Measurements from ENCODE around the gene DCTPP1. TPM values are rescaled to one million over a fixed set of nuclear protein-coding genes. Genes with fewer than 3 reads are reported as not detected.

The DCTPP1 gene
- total RNA-seq, 4 donors from 2014 or later, result 20.7 to 33.3 (median 27.6) TPM

- H3K4me1 ChIP-seq, result peaks cover 0 to 20% (median 7%) of the 10 kb centered on the region in 4 donors
- no peak overlapping the region for H3K27ac ChIP-seq
- H3K27me3 ChIP-seq, result no peaks in the 10 kb centered on the region
- no peak overlapping the region for H3K4me3 ChIP-seq
- TF ChIP-seq, protein P1, sequence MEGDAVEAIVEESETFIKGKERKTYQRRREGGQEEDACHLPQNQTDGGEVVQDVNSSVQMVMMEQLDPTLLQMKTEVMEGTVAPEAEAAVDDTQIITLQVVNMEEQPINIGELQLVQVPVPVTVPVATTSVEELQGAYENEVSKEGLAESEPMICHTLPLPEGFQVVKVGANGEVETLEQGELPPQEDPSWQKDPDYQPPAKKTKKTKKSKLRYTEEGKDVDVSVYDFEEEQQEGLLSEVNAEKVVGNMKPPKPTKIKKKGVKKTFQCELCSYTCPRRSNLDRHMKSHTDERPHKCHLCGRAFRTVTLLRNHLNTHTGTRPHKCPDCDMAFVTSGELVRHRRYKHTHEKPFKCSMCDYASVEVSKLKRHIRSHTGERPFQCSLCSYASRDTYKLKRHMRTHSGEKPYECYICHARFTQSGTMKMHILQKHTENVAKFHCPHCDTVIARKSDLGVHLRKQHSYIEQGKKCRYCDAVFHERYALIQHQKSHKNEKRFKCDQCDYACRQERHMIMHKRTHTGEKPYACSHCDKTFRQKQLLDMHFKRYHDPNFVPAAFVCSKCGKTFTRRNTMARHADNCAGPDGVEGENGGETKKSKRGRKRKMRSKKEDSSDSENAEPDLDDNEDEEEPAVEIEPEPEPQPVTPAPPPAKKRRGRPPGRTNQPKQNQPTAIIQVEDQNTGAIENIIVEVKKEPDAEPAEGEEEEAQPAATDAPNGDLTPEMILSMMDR (IDR thresholded peaks at IDR 0.05), result no peak
- no peak for TF ChIP-seq POLR2A (IDR thresholded peaks at IDR 0.05)
- no peaks in the 10 kb centered on the region for H3K9me3 ChIP-seq
- peak in 1 of 3 donors; percentile 34 for DNase-seq
- H3K36me3 ChIP-seq, result no peaks in the 10 kb centered on the region
Measured at GRCh38 chr16:30375864-30376263, 54.0 kb downstream of the DCTPP1 start.

GRCh38 chr16:30374538-30374937, 55.3 kb downstream of the DCTPP1 start, which contains the start of gene MYL11:
MYL11 (plus strand) TSS chr16:30374802; CDS start chr16:30374858, 56 bp downstream.
- DNase-seq, result no peak
- Histone ChIP-seq H3K4me3 (no peak within 1 kb of the TSS), H3K36me3 (no peaks in the 10 kb centered on the region), H3K9me3 (no peaks in the 10 kb centered on the region), H3K27me3 (no peaks in the 10 kb centered on the region), H3K4me1 (peaks cover 0 to 17% (median 9%) of the 10 kb centered on the region in 4 donors), H3K27ac (no peak within 1 kb of the TSS)
- no peak for TF ChIP-seq POLR2A (IDR thresholded peaks at IDR 0.05)
- TF ChIP-seq, protein P1 (IDR thresholded peaks at IDR 0.05), result no peak

Small RNAs within 50 kb of the gene (small RNA-seq; reads per million reads assigned to genes)
- 0 reads per million in 2 donors for gene RF00019
- 0 to 1.7 reads per million in 2 donors for gene RF00406

Other genes starting within 250 kb of the DCTPP1 start
- 100 to 1,000 TPM in 1 of 4 donors, 10 to 100 TPM in 3; 21.2 to 205 (median 32.1) TPM for gene CORO1A, start 246.4 kb downstream of the DCTPP1 start, total RNA-seq
- 100 to 1,000 TPM; 227 to 487 (median 370) TPM for gene BOLA2B, start 236.4 kb downstream of the DCTPP1 start, total RNA-seq
- gene SLX1A, start 236.2 kb downstream of the DCTPP1 start, total RNA-seq, result 100 to 1,000 TPM in 3 of 4 donors, 10 to 100 TPM in 1; 56.1 to 283 (median 260) TPM
- 100 to 1,000 TPM in 3 of 4 donors, 10 to 100 TPM in 1; 97.4 to 195 (median 133) TPM for gene SULT1A3, start 230.8 kb downstream of the DCTPP1 start, total RNA-seq
- 1 to 10 TPM in 3 of 4 donors, not detected in 1; 5.9 to 9.9 (median 8.3) TPM for gene NPIPB13, start 181.6 kb downstream of the DCTPP1 start, total RNA-seq
- 10 to 100 TPM; 32.2 to 39.9 (median 35.3) TPM for gene CD2BP2, start 74.7 kb downstream of the DCTPP1 start, total RNA-seq
- 10 to 100 TPM; 37.1 to 58.2 (median 48.9) TPM for gene TBC1D10B, start 59.5 kb downstream of the DCTPP1 start, total RNA-seq
- not detected for gene MYL11, start 55.2 kb downstream of the DCTPP1 start, total RNA-seq
- gene SEPTIN1, start 47.5 kb downstream of the DCTPP1 start, total RNA-seq, result 10 to 100 TPM in 2 of 4 donors, 1 to 10 TPM in 2; 7.2 to 65.2 (median 9.8) TPM
- gene ZNF48, start 34.6 kb downstream of the DCTPP1 start, total RNA-seq, result 1 to 10 TPM; 4.2 to 9.7 (median 7.1) TPM
- gene ZNF771, start 22.4 kb downstream of the DCTPP1 start, total RNA-seq, result 10 to 100 TPM in 2 of 4 donors, 1 to 10 TPM in 2; 5.4 to 15.7 (median 8.5) TPM
- gene SEPHS2, start 15.8 kb upstream of the DCTPP1 start, total RNA-seq, result 100 to 1,000 TPM in 2 of 4 donors, 10 to 100 TPM in 2; 47.9 to 130 (median 106) TPM
- gene ITGAL, start 42.7 kb upstream of the DCTPP1 start, total RNA-seq, result 10 to 100 TPM in 3 of 4 donors, 1 to 10 TPM in 1; 4.3 to 52.0 (median 13.0) TPM
- 10 to 100 TPM; 19.8 to 64.8 (median 54.1) TPM for gene ZNF768, start 96.5 kb upstream of the DCTPP1 start, total RNA-seq
- gene ZNF747, start 104.8 kb upstream of the DCTPP1 start, total RNA-seq, result 10 to 100 TPM; 12.4 to 22.8 (median 19.1) TPM
- 10 to 100 TPM in 3 of 4 donors, 1 to 10 TPM in 1; 5.8 to 22.5 (median 19.8) TPM for gene ZNF764, start 128.3 kb upstream of the DCTPP1 start, total RNA-seq
- gene ZNF688, start 141.7 kb upstream of the DCTPP1 start, total RNA-seq, result 10 to 100 TPM; 38.6 to 53.3 (median 41.1) TPM
- gene ZNF785, start 155.7 kb upstream of the DCTPP1 start, total RNA-seq, result 10 to 100 TPM; 13.7 to 55.0 (median 29.3) TPM
- 10 to 100 TPM in 2 of 4 donors, 1 to 10 TPM in 2; 7.5 to 12.5 (median 9.9) TPM for gene ZNF689, start 180.4 kb upstream of the DCTPP1 start, total RNA-seq
- 100 to 1,000 TPM in 1 of 4 donors, 10 to 100 TPM in 3; 45.5 to 107 (median 65.0) TPM for gene PRR14, start 220.9 kb upstream of the DCTPP1 start, total RNA-seq
- 100 to 1,000 TPM in 1 of 4 donors, 10 to 100 TPM in 3; 51.2 to 167 (median 72.2) TPM for gene FBRS, start 228.4 kb upstream of the DCTPP1 start, total RNA-seq